HepG2 (cell line): Measurements from ENCODE around the gene PREX1.

Experiments used
- ARHGAP35 ChIP-seq: sonication (generic); formaldehyde crosslinking; IDR thresholded peaks from 2 replicates; pipeline ENCODE4 v1.9.0; 2022; ENCODE audit warnings: mild to moderate bottlenecking, inconsistent platforms, moderate library complexity, missing genetic modification reagents, borderline replicate concordance
- ATF3 ChIP-seq: sonication (generic); formaldehyde crosslinking; IDR thresholded peaks from 2 replicates; pipeline ENCODE4 v1.4.0; 2020; ENCODE audit warnings: missing genetic modification reagents
- NFIC ChIP-seq: IDR thresholded peaks from 2 replicates; pipeline ENCODE4 v1.6.1; 2012; ENCODE audit warnings: mild to moderate bottlenecking, low read length, inconsistent platforms
- ZFX ChIP-seq: sonication (generic); formaldehyde crosslinking; IDR thresholded peaks from 2 replicates; pipeline ENCODE4 v1.4.0; 2020; ENCODE audit warnings: mild to moderate bottlenecking, low read depth, missing genetic modification reagents, moderate library complexity
- ZNF143 ChIP-seq: sonication (generic); formaldehyde crosslinking; IDR thresholded peaks from 2 replicates; pipeline ENCODE4 v1.4.0; 2020; ENCODE audit warnings: missing genetic modification reagents
- ZNF761 ChIP-seq: sonication (generic); formaldehyde crosslinking; conservative IDR thresholded peaks from 2 replicates; pipeline ENCODE4 v1.4.0; 2020; ENCODE audit warnings: mild to moderate bottlenecking, missing genetic modification reagents
- ZNF883 ChIP-seq: sonication (generic); formaldehyde crosslinking; IDR thresholded peaks from 2 replicates; pipeline ENCODE4 v1.5.1; 2020; ENCODE audit warnings: mild to moderate bottlenecking, missing genetic modification reagents; ENCODE audit errors: not compliant biosample characterization
- TF ChIP-seq, protein P1 (sequence below): sonication (generic); formaldehyde crosslinking; IDR thresholded peaks from 2 replicates; pipeline ENCODE4 v1.4.0; 2020; ENCODE audit warnings: missing genetic modification reagents

DNA sequence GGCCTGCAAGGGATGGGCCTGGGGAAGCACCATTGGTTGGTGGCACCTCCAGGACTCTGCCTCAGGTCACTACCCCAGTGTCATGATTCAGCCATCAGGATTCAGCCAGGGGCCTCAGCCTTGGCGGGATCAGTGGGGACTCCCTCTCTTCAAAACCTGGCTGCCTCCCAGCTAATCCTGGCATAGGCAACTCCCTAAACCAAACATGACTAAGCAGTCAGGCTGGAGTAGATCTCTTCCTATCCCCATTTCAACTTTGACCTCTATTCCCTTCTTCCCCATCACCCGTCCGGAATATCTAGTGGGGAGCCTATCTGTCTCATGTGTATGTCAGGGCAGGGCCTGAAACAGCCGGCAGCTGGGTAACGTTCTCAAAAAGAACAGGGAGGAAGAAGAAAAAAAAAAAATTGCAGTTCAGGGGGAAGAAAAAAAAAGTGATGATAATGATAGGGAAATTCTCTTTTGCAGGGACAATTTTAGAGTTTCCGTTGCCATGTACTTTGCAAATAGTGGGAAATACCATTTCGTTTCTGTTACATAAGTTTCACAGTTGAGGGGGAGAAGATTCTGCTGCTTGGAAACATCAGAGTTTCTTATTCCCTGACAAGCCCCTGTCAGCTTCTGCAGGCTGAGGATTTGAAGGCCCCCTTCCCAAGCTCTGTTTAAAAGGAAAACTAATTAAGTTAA lies 4.1 kb upstream of the PREX1 start:
- TF ChIP-seq, protein P1, sequence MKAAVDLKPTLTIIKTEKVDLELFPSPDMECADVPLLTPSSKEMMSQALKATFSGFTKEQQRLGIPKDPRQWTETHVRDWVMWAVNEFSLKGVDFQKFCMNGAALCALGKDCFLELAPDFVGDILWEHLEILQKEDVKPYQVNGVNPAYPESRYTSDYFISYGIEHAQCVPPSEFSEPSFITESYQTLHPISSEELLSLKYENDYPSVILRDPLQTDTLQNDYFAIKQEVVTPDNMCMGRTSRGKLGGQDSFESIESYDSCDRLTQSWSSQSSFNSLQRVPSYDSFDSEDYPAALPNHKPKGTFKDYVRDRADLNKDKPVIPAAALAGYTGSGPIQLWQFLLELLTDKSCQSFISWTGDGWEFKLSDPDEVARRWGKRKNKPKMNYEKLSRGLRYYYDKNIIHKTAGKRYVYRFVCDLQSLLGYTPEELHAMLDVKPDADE (CRISPR knock-in tag) = no peak
- TF ChIP-seq ARHGAP35 (CRISPR knock-in tag) = no peak
- no peak for TF ChIP-seq ATF3
- TF ChIP-seq ZNF143 (CRISPR knock-in tag) = no peak
- TF ChIP-seq ZNF883 = no peak
- no peak for TF ChIP-seq ZNF761 (CRISPR knock-in tag)
- TF ChIP-seq NFIC = no peak
- no peak for TF ChIP-seq ZFX (CRISPR knock-in tag)
